Cardiac muscle cell (in vitro differentiated cells and primary cell): ENCODE measurements around the gene POLE2. TPM values are rescaled to one million over a fixed set of nuclear protein-coding genes. Genes with fewer than 3 reads are reported as not detected.
"Not testable (repeated sequence)": the region's sequence is repeated elsewhere in the genome, so short reads cannot be mapped to it uniquely, and the experiment has no call there.

Experiments
- DNase-seq, 2 donors: peaks; one replicate each; pipeline versions ENCODE4 v3.0.0 to v3.0.0-alpha.2; 2010 to 2017; ENCODE audit warnings: low read depth in 1 of 2, low spot score in 1 of 2
- H3K27ac ChIP-seq: fragments of 200-600 bp; sonication (generic); 2 replicates; pipeline ENCODE4 v1.5.1; 2016
- H3K27me3 ChIP-seq: fragments of 200-600 bp; sonication (generic); 2 replicates; pipeline ENCODE4 v1.6.0; 2016; ENCODE audit warnings: control low read depth
- H3K36me3 ChIP-seq: fragments of 200-600 bp; sonication (generic); 2 replicates; pipeline ENCODE4 v1.5.1; 2016; ENCODE audit warnings: control low read depth
- H3K4me1 ChIP-seq: fragments of 200-600 bp; sonication (generic); 2 replicates; pipeline ENCODE4 v1.8.1; 2017; ENCODE audit warnings: low read depth, mild to moderate bottlenecking, mixed run types
- H3K4me3 ChIP-seq: fragments of 200-600 bp; sonication (generic); 2 replicates; pipeline ENCODE4 v1.5.1; 2016; ENCODE audit warnings: mild to moderate bottlenecking
- H3K9me3 ChIP-seq: fragments of 200-600 bp; sonication (generic); 2 replicates; pipeline ENCODE4 v1.5.1; 2017; ENCODE audit warnings: low read depth, mild to moderate bottlenecking, control low read depth
- CTCF ChIP-seq: IDR thresholded peaks from 2 replicates; pipeline ENCODE4 v1.5.1; 2012; ENCODE audit warnings: low read depth, mild to moderate bottlenecking, low read length
- polyA plus RNA-seq: library from polyadenylated mRNA; unstranded; fragments of >200 nt; fragmentation: Nextera tagmentation; extraction: Ambion mirVana; gene quantifications from 2 replicates; pipeline ENCODE4 v1.2.1, GENCODE V29; 2016
- total RNA-seq: library from RNA; depleted of rRNA; stranded (reverse); fragments of >200 nt; gene quantifications from 2 replicates; pipeline ENCODE4 v1.2.3, GENCODE V29; 2016

Gene POLE2
- total and polyA plus RNA-seq, 2 experiments from 2014 or later = 4.5 to 9.0 TPM

GRCh38 chr14:49720744-49721143 is 32.7 kb upstream of the POLE2 start:
- Histone ChIP-seq H3K27ac (no peak overlapping the region), H3K4me1 (no peaks in the 10 kb centered on the region), H3K4me3 (no peak overlapping the region), H3K27me3 (no peaks in the 10 kb centered on the region), H3K36me3 (no peaks in the 10 kb centered on the region), H3K9me3 (no peaks in the 10 kb centered on the region)
- no peak for DNase-seq
- no peak for TF ChIP-seq CTCF

GRCh38 chr14:49710993-49711392 is 23.0 kb upstream of the POLE2 start:
- not testable (repeated sequence) for H3K27me3 ChIP-seq, H3K36me3 ChIP-seq, H3K9me3 ChIP-seq, H3K4me1 ChIP-seq, DNase-seq, H3K27ac ChIP-seq, H3K4me3 ChIP-seq

- not testable (repeated sequence) for DNase-seq, H3K27ac ChIP-seq, H3K27me3 ChIP-seq, H3K36me3 ChIP-seq, H3K4me1 ChIP-seq, H3K4me3 ChIP-seq, H3K9me3 ChIP-seq
Observed at GRCh38 chr14:49704471-49704870, 16.5 kb upstream of the POLE2 start.

- Histone ChIP-seq H3K36me3 (no peaks in the 10 kb centered on the region), H3K27ac (no peak overlapping the region), H3K4me3 (no peak overlapping the region), H3K4me1 (no peaks in the 10 kb centered on the region), H3K9me3 (no peaks in the 10 kb centered on the region), H3K27me3 (no peaks in the 10 kb centered on the region)
- DNase-seq = peak in 1 of 2 donors; percentile 46
- TF ChIP-seq CTCF = no peak
Observed at GRCh38 chr14:49703965-49704364, 16.0 kb upstream of the POLE2 start.

- Histone ChIP-seq H3K9me3 (no peaks in the 10 kb centered on the region), H3K4me1 (no peaks in the 10 kb centered on the region), H3K27ac (no peak overlapping the region), H3K4me3 (no peak overlapping the region), H3K27me3 (no peaks in the 10 kb centered on the region), H3K36me3 (no peaks in the 10 kb centered on the region)
- no peak for TF ChIP-seq CTCF
- no peak for DNase-seq
Observed at GRCh38 chr14:49702725-49703124, 14.7 kb upstream of the POLE2 start.

- peak overlapping the region; percentile 44 for H3K4me3 ChIP-seq
- not testable (repeated sequence) for H3K4me1 ChIP-seq, H3K27me3 ChIP-seq, DNase-seq, H3K9me3 ChIP-seq, H3K36me3 ChIP-seq
- peak overlapping the region; percentile 95 for H3K27ac ChIP-seq
Observed at GRCh38 chr14:49693735-49694124, 5.7 kb upstream of the POLE2 start.

GRCh38 chr14:49692811-49693734 is 5.1 kb upstream of the POLE2 start, which contains the start of gene KLHDC1:
Gene KLHDC1, plus strand, starts transcription at chr14:49693120. Its CDS starts 75 bp downstream, at chr14:49693195.
- H3K4me3 ChIP-seq = peak within 1 kb of the TSS; percentile 44
- no peaks in the 10 kb centered on the region for H3K9me3 ChIP-seq
- no peak for TF ChIP-seq CTCF
- H3K27ac ChIP-seq = peak within 1 kb of the TSS; percentile 95
- peaks cover 8% of the 10 kb centered on the region for H3K4me1 ChIP-seq
- no peaks in the 10 kb centered on the region for H3K27me3 ChIP-seq
- no peaks in the 10 kb centered on the region for H3K36me3 ChIP-seq
- DNase-seq = peak; percentile 85
